ENCODE data around the gene TM4SF1.

GRCh38 chr3:149384167-149384566 lies 6.7 kb upstream of the TM4SF1 start:
- TF ChIP-seq CTCF (IDR thresholded peaks at IDR 0.05) (no peak), EZH2 (IDR thresholded peaks at IDR 0.05) (no peak), EZH2phosphoT487 (IDR thresholded peaks at IDR 0.05) (no peak)
